C4-2B (cell line): ENCODE data around the gene PLK2.

Source experiments
- ZFX ChIP-seq: fragments of 450-650 bp; IDR thresholded peaks from 2 replicates; pipeline ENCODE4 v1.6.1; 2017
- TF ChIP-seq, protein P1 (sequence below): fragments of 450-650 bp; conservative IDR thresholded peaks from 2 replicates; pipeline ENCODE4 v1.5.1; 2017; ENCODE audit warnings: mild to moderate bottlenecking

GRCh38 chr5:58454025-58454424 is 5.9 kb downstream of the PLK2 start:
- TF ChIP-seq, protein P1, sequence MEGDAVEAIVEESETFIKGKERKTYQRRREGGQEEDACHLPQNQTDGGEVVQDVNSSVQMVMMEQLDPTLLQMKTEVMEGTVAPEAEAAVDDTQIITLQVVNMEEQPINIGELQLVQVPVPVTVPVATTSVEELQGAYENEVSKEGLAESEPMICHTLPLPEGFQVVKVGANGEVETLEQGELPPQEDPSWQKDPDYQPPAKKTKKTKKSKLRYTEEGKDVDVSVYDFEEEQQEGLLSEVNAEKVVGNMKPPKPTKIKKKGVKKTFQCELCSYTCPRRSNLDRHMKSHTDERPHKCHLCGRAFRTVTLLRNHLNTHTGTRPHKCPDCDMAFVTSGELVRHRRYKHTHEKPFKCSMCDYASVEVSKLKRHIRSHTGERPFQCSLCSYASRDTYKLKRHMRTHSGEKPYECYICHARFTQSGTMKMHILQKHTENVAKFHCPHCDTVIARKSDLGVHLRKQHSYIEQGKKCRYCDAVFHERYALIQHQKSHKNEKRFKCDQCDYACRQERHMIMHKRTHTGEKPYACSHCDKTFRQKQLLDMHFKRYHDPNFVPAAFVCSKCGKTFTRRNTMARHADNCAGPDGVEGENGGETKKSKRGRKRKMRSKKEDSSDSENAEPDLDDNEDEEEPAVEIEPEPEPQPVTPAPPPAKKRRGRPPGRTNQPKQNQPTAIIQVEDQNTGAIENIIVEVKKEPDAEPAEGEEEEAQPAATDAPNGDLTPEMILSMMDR = no peak
- TF ChIP-seq ZFX = no peak
